ENCODE results near the gene KCNN4. TPM values are rescaled to one million over a fixed set of nuclear protein-coding genes. Genes with fewer than 3 reads are reported as not detected.
A peak's percentile ranks its signal among the peaks of the same experiment; 100 is the strongest.
"Not testable (repeated sequence)": the region's sequence is repeated elsewhere in the genome, so short reads cannot be mapped to it uniquely, and the experiment has no call there.

The KCNN4 gene
- total RNA-seq, 2 donors from 2014 or later = 91.6 to 118 TPM

DNA sequence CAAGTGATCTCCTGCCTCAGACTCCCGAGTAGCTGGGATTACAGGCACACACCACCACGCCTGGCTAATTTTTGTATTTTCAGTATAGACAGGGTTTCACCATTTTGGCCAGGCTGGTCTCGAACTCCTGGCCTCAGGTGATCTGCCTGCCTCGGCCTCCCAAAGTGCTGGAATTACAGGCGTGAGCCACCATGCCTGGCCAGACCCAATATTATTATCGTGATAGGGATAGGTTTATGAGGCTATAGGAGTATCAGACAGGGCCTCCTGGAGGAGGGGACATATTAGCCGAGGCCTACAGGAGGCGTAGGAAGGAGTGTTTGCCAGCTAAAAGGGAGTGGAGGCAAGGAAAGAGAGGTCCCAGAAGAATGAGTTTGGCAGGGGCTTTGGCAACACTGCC lies 16.1 kb downstream of the KCNN4 start:
- H3K9me3 Mint-ChIP-seq; ATAC-seq (replicated peaks in 1 of 2); DNase-seq; H3K27me3 Mint-ChIP-seq (ENCODE audit: low read depth): not testable (repeated sequence)
- H3K4me1 Mint-ChIP-seq (ENCODE audit: low read depth) = peaks cover 79% of the 10 kb centered on the region
- peak overlapping the region; percentile 61 to 66 for H3K4me3 Mint-ChIP-seq
- H3K27ac Mint-ChIP-seq = peak overlapping the region; percentile 97
- peaks cover 8 to 17% of the 10 kb centered on the region in 2 donors for H3K36me3 Mint-ChIP-seq (ENCODE audit: insufficient read depth in 2 of 2)

DNA sequence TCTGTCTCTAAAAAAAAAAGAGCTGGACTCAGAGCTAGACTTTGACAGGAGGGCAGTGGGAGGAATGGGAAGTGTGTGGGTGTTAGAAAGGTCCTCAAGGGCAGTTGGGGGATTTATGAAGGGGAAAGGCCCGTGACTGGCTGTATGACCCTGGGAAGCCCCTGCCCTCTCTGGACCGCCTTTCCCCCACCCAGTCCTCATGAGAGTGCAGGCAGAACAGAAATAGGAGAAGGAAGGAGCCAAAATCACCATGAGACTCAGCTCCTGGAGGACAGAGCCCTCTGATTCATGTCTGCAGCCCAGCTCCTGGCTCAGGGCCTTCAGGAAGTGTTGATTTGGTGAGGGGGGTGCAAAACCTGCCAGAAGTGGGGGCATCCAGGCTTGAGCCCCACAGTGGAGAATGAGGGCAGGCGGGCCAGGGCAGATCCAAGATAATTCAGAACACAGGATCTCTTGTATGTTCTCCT lies 17.3 kb downstream of the KCNN4 start:
- Mint-ChIP-seq H3K4me1 (ENCODE audit: low read depth) (peaks cover 81% of the 10 kb centered on the region), H3K27me3 (ENCODE audit: low read depth) (no peaks in the 10 kb centered on the region), H3K9me3 (no peaks in the 10 kb centered on the region), H3K4me3 (peak overlapping the region; percentile 56 to 63), H3K36me3 (ENCODE audit: insufficient read depth in 2 of 2) (peaks cover 6 to 14% of the 10 kb centered on the region in 2 donors), H3K27ac (peak overlapping the region; percentile 59)
- ATAC-seq (replicated peaks in 1 of 2) (peak in 1 of 2 donors; percentile 1), DNase-seq (peak in 1 of 2 donors; percentile 42)

DNA sequence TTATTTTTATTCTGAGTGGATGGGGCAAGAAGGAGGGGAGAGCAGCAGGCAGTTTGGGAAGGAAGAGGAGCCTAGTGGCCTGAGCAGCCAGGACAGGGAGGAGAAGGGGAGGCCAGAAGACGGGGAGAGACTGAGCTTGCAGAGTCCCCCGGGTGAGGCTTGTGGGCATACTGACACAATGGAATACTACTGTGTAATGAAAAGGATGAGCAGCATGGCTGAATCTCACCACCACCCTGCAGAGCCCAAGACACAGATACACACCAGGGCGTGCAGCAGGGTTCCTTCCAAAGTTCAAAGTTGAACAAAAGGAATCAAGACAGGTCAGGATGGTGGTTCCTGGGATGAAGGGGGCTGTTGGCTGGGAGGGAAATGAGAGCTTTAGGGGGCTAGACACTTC lies 18.0 kb downstream of the KCNN4 start:
- peaks cover 6 to 16% of the 10 kb centered on the region in 2 donors for H3K36me3 Mint-ChIP-seq (ENCODE audit: insufficient read depth in 2 of 2)
- no peaks in the 10 kb centered on the region for H3K27me3 Mint-ChIP-seq (ENCODE audit: low read depth)
- ATAC-seq (replicated peaks in 1 of 2) (no peak), DNase-seq (no peak)
- peak overlapping the region; percentile 10 to 56 for H3K4me3 Mint-ChIP-seq
- H3K27ac Mint-ChIP-seq = peak overlapping the region; percentile 59
- peaks cover 79% of the 10 kb centered on the region for H3K4me1 Mint-ChIP-seq (ENCODE audit: low read depth)
- H3K9me3 Mint-ChIP-seq = no peaks in the 10 kb centered on the region

DNA sequence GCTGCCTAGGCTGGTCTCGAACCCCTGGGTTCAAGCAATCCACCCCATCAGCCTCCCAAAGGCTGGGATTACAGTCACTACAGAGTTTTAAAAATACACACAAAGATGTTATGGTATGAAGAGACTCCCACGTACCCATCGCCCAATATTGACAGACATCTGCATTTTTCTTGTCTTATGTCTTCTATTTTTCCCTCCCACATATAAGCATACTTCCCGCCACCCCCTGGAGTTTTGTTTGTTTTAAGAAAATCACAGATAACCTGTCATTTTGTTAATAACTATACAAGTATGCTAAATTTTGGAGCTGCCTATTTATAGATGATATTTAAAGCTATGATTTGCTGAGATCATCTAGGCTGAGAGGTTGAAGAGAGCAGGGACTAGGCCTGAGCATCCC lies 19.8 kb downstream of the KCNN4 start:
- Mint-ChIP-seq H3K27ac (peak overlapping the region; percentile 30), H3K27me3 (ENCODE audit: low read depth) (no peaks in the 10 kb centered on the region)

DNA sequence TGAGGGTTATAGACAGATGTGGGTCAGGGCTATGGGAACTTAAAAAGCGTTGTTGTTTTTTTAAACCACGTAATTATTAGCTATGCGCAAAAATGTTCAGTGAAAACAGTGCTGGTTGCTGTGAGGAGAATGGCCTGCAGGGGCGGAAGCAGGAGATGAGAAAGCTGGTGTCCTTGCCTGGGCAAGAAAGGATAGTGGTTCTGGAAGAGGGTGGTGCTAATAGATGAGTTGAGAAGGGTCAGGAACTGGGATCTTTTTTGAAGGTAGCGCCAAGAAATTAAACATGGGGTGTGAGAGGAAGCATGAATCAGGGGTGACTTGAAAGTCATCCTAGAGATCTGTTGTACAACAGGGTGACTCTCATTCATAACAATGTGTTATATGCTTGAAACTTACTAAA lies 21.3 kb downstream of the KCNN4 start:
- H3K36me3 Mint-ChIP-seq (ENCODE audit: insufficient read depth in 2 of 2) = peaks cover 7 to 18% of the 10 kb centered on the region in 2 donors
- H3K9me3 Mint-ChIP-seq = no peaks in the 10 kb centered on the region
- H3K27me3 Mint-ChIP-seq (ENCODE audit: low read depth) = no peaks in the 10 kb centered on the region
- no peak for ATAC-seq (replicated peaks in 1 of 2)
- H3K4me1 Mint-ChIP-seq (ENCODE audit: low read depth) = peaks cover 78% of the 10 kb centered on the region
- no peak overlapping the region for H3K4me3 Mint-ChIP-seq
- no peak overlapping the region for H3K27ac Mint-ChIP-seq
- DNase-seq = no peak

More for the DNA sequence above, 19.8 kb downstream of the KCNN4 start:
- Mint-ChIP-seq H3K4me3 (no peak overlapping the region), H3K9me3 (no peaks in the 10 kb centered on the region), H3K4me1 (ENCODE audit: low read depth) (peaks cover 79% of the 10 kb centered on the region), H3K36me3 (ENCODE audit: insufficient read depth in 2 of 2) (peaks cover 6 to 14% of the 10 kb centered on the region in 2 donors)
- ATAC-seq (replicated peaks in 1 of 2) (no peak), DNase-seq (no peak)

DNA sequence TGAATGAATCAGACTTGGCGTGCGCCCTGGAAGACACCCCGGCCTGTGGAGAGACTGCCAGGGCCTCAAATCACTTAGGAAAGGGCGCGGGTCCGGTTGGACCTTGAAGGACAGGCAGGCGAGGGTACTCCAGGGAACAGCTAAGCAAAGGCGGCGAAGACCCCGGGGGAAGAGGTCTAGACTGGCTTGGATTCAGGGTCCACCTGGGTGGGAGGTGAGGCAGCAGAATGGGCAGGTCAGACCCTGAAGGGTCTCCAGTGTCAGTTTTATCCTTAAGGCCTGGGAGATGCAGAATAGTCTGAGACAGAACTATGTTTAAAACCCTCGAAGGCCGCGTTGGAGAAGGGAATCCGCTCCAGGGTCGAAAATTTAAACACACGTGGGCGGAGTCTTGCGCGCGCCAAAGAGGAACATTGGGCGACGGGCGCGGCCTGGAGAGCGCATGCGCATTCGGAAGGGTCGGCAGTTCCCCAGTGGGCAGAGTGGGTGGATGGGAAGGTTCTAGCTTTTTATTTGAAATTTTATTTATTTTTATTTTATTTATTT lies 25.4 kb downstream of the KCNN4 start:
- peaks cover 82% of the 10 kb centered on the region for H3K4me1 Mint-ChIP-seq (ENCODE audit: low read depth)
- H3K27me3 Mint-ChIP-seq (ENCODE audit: low read depth) = no peaks in the 10 kb centered on the region
- peaks cover 21 to 22% of the 10 kb centered on the region in 2 donors for H3K36me3 Mint-ChIP-seq (ENCODE audit: insufficient read depth in 2 of 2)
- H3K27ac Mint-ChIP-seq = peak overlapping the region; percentile 98
- ATAC-seq (replicated peaks in 1 of 2) = no peak
- H3K9me3 Mint-ChIP-seq = peaks cover 0 to 2% of the 10 kb centered on the region in 2 donors
- peak overlapping the region; percentile 96 to 98 for H3K4me3 Mint-ChIP-seq
- DNase-seq = peak; percentile 82 to 88

DNA sequence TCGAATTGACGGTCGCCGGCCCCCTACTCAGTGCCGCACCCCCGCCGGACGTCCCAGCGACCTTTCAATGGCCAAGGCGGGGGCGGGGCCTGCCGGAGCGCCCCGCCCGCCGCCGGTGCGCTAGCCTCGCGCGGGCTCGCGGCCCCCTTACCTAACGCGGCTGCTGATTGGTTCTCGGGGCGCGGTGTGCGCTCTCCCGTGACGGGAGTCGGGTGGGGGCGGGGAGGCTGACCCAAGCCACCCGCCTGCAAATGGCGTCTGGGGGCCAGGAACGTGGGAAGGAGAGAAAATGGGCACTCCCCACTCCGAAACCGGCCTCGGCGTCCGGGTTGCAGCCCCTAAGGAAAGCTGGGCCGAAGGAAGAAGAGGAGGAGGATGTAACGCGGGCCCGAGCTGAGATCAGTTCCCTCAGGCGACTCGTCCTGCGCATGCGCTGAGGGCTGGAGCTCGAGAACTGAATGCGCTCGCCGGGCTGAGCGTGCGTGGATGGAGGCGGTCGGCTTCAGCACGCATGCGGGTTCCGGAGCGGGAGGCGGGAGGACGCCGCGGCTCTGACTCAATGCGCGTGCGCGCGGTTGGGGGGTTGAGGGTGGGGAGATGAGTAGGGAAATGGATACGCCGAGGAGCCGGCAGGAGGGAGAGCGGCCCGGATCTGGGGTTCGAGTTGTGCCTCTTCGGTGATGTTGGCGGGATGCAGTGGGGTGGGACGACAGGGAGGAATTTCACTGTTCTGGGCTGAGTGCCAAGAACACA lies 26.1 kb downstream of the KCNN4 start, which contains the start of gene SMG9:
Gene SMG9, minus strand, starts transcription at position 460 of the 753 bp plus-strand sequence. CDS start 4,221 bp downstream, outside the sequence.
- Mint-ChIP-seq H3K4me3 (peak within 1 kb of the TSS; percentile 96 to 98), H3K27me3 (ENCODE audit: low read depth) (no peaks in the 10 kb centered on the region), H3K36me3 (ENCODE audit: insufficient read depth in 2 of 2) (peaks cover 23 to 24% of the 10 kb centered on the region in 2 donors), H3K4me1 (ENCODE audit: low read depth) (peaks cover 84% of the 10 kb centered on the region), H3K27ac (peak within 1 kb of the TSS; percentile 98), H3K9me3 (peaks cover 0 to 2% of the 10 kb centered on the region in 2 donors)
- ATAC-seq (replicated peaks in 1 of 2) (peak; percentile 80 to 84), DNase-seq (peak; percentile 99)

DNA sequence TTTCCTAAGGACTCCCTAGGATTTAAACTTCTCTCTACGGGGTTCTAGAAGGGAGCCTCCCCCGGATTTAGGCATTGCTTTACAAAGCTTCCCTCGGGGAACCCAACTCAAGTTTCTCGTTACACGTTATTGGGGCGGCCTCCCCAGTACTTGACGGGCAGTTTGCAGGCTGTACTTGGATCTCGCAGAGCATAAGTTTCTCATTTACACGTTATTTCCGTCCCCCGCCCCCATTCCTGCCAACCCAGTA lies 26.6 kb downstream of the KCNN4 start:
- peaks cover 84% of the 10 kb centered on the region for H3K4me1 Mint-ChIP-seq (ENCODE audit: low read depth)
- no peak for DNase-seq

DNA sequence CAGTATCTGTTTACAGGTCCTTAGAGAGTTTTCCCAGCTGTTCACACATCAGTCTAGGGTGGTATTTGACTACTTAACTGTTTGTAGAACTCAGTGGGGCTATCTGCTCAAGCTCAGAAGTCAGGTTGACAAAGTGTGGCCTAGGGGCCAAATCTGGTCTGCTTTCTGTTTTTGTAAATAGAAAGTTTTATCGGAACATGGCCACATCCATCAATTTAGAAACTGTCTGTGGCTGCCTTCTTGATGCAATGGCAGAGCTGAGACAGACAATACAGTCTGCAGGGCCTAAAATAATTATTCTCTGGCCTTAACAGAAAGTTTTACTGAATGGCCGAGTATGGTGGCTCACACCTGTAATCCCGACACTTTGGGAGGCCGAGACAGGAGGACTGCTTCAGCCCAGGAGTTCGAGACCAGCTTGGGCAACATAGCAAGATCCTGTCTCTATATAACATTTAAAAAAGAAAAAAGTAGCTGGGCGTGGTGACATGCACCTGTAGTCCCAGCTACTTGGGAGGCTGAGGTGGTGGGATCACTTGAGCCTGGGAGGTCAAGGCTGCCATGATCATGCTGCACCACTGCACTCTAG lies 28.4 kb downstream of the KCNN4 start:
- DNase-seq = peak; percentile 19 to 33
- peaks cover 28 to 34% of the 10 kb centered on the region in 2 donors for H3K36me3 Mint-ChIP-seq (ENCODE audit: insufficient read depth in 2 of 2)
- peak overlapping the region; percentile 94 for H3K27ac Mint-ChIP-seq
- H3K4me3 Mint-ChIP-seq = peak overlapping the region; percentile 65 to 96
- peaks cover 80% of the 10 kb centered on the region for H3K4me1 Mint-ChIP-seq (ENCODE audit: low read depth)
- no peaks in the 10 kb centered on the region for H3K27me3 Mint-ChIP-seq (ENCODE audit: low read depth)
- ATAC-seq (replicated peaks in 1 of 2) = no peak
- H3K9me3 Mint-ChIP-seq = peaks cover 0 to 2% of the 10 kb centered on the region in 2 donors

More for the DNA sequence above, 26.6 kb downstream of the KCNN4 start:
- Mint-ChIP-seq H3K27me3 (ENCODE audit: low read depth) (no peaks in the 10 kb centered on the region), H3K4me3 (peak overlapping the region; percentile 96 to 98), H3K36me3 (ENCODE audit: insufficient read depth in 2 of 2) (peaks cover 24% of the 10 kb centered on the region in 2 donors), H3K27ac (peak overlapping the region; percentile 94), H3K9me3 (peaks cover 0 to 2% of the 10 kb centered on the region in 2 donors)
- no peak for ATAC-seq (replicated peaks in 1 of 2)

DNA sequence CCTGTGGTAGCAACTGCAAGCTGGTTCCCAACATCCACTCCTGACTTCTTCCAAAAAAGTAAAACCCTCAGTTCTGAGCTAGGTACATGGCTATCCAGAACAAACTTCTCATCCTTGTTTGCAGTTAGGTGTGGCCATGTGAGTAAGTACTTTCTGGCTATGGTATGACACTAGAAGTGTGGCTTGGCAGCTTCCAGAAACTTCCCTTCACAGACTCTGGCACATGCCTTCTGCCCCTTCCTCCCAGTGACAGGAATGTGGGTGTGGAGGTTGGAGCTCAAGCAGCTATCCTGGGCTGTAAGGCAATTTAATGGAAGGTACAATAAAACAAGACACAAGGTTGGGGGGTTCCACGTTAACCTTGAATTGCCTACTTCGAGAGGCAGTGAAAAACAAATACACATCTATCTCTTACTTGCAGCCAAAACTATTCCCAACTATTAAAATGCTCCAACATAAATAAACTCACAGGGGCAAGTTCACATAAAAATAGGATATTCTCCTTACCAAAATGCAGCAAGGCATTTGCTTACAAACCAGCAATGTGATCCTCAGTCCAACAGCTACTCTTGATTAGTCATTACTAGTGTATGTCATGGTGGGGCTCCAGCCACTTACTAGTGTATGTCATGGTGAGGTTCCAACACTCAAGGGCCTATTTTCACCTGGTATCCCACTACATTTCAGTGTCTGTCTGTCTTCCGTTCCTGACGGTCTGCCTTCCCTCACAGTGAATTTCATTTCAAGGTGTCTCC lies 29.1 kb downstream of the KCNN4 start:
- DNase-seq (peak; percentile 28 to 39), ATAC-seq (replicated peaks in 1 of 2) (no peak)
- peaks cover 26 to 37% of the 10 kb centered on the region in 2 donors for H3K36me3 Mint-ChIP-seq (ENCODE audit: insufficient read depth in 2 of 2)
- H3K9me3 Mint-ChIP-seq = peaks cover 0 to 2% of the 10 kb centered on the region in 2 donors
- H3K27ac Mint-ChIP-seq = peak overlapping the region; percentile 94
- peaks cover 73% of the 10 kb centered on the region for H3K4me1 Mint-ChIP-seq (ENCODE audit: low read depth)
- peak overlapping the region; percentile 65 to 88 for H3K4me3 Mint-ChIP-seq
- no peaks in the 10 kb centered on the region for H3K27me3 Mint-ChIP-seq (ENCODE audit: low read depth)

DNA sequence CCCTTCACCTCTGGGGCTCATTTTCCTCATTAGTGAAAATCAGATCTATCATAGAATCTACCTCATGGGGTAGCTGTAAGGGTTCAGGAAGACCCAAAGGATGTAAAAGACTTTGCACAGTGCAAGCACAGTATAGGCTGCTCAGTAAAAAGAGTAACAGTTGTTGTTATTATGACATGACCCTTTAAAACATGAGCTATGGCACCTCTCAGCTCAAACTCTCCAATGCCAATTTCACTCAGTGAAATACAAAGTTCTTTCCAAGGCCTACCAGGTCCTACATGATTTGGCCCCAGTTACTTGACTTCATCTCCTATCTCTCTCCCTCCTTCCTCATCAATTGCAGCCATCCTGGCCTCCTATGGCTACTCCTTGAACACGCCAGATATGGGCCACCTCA lies 30.9 kb downstream of the KCNN4 start:
- Mint-ChIP-seq H3K27me3 (ENCODE audit: low read depth) (no peaks in the 10 kb centered on the region), H3K4me3 (no peak overlapping the region), H3K4me1 (ENCODE audit: low read depth) (peaks cover 63% of the 10 kb centered on the region), H3K9me3 (peaks cover 0 to 2% of the 10 kb centered on the region in 2 donors), H3K27ac (peak overlapping the region; percentile 27), H3K36me3 (ENCODE audit: insufficient read depth in 2 of 2) (peaks cover 26 to 34% of the 10 kb centered on the region in 2 donors)
- no peak for DNase-seq
- ATAC-seq (replicated peaks in 1 of 2) = no peak

DNA sequence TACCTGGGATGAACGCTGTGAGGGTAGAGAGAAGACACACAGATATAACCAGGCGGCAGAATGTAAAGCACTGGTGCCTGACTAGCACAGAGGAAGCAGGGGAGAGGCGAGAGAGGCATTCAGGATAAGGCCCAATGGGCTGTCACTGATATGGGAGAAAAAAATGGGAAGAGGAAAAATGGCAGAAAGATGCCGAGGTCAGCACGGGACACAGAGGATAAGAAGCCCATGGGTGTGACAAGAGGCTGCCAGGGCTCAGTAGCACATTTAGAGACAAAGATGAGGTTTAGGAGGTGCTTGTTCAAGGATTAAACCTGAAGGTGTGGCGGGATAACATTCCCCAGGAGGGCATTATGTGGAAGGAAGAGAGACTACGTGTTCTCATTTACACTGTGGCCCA lies 31.6 kb downstream of the KCNN4 start:
- H3K27me3 Mint-ChIP-seq (ENCODE audit: low read depth) = no peaks in the 10 kb centered on the region
- H3K9me3 Mint-ChIP-seq = peaks cover 0 to 2% of the 10 kb centered on the region in 2 donors
- peaks cover 63% of the 10 kb centered on the region for H3K4me1 Mint-ChIP-seq (ENCODE audit: low read depth)
- DNase-seq (no peak), ATAC-seq (replicated peaks in 1 of 2) (no peak)
- peak overlapping the region; percentile 76 for H3K27ac Mint-ChIP-seq
- no peak overlapping the region for H3K4me3 Mint-ChIP-seq
- peaks cover 32 to 33% of the 10 kb centered on the region in 2 donors for H3K36me3 Mint-ChIP-seq (ENCODE audit: insufficient read depth in 2 of 2)

Measured in activated T-cell treated with anti-CD3 and anti-CD28 coated beads, Interleukin-2, amount 50 U/mL, for 72 hours (primary cell).